HG02763 (cell line): Measurements from ENCODE around the gene NEURL4.
"Not testable (repeated sequence)": the region's sequence is repeated elsewhere in the genome, so short reads cannot be mapped to it uniquely, and the experiment has no call there.

Experiments
- ATAC-seq: cut with Tn5 transposase; IDR thresholded peaks from one replicate; pipeline ENCODE4 v1.9.1; 2021; ENCODE audit warnings: mild to moderate bottlenecking, moderate library complexity; ENCODE audit not compliant: unreplicated experiment

NEURL4 gene

DNA sequence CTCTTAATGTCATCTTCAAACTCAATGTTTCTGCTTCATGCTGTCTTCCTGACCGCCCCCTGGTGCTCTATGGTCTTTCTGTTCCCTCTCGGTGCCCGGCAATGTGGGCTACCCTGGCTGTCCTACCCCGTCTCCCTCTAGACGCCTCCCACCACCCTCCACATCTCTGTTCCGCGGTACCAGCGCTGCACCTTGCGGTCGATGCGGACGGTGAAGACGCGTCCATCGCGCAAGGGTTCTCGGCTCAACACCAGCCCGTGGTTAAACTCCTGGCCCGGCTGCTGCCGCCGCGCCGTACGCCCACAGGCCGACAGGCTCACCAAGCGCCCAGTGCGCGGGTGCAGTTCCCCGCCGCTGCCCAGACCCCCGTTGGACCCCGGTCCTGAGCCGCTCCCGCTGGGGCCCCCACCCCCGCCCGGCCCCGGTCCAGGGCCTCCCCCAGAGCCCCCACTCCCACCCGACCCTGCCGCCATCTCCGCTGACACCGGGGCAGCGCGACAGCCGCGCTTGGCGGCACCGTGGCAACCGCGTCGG lies at the start of gene NEURL4:
NEURL4 (minus strand) TSS at position 496 of the 534 bp plus-strand sequence; CDS start at position 473, 23 bp downstream.
- no peak for ATAC-seq

DNA sequence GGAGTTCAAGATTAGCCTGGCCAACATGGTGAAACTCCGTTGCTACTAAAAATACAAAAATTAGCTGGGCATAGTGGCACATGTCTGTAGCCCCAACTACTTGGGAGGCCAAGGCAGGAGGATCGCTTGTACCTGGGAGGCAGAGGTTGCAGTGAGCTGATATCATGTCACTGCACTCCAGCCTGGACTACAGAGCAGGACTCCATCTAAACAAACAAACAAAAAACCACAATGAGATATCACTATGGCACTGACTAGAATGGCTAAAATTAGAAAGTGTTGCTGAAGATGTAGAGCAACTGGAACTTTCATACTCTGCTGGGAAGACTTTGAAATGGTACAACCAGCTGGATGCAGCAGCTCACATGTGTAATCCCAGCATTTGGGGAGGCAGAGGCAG lies 45.2 kb upstream of the NEURL4 start:
- no peak for ATAC-seq

GRCh38 chr17:7370853-7371252 lies 41.7 kb upstream of the NEURL4 start:
- no peak for ATAC-seq

GRCh38 chr17:7369825-7370224 lies 40.7 kb upstream of the NEURL4 start:
- no peak for ATAC-seq

- not testable (repeated sequence) for ATAC-seq
Measured at GRCh38 chr17:7368599-7368994, 39.5 kb upstream of the NEURL4 start.

GRCh38 chr17:7367918-7368598 lies 38.9 kb upstream of the NEURL4 start:
- ATAC-seq, result no peak

DNA sequence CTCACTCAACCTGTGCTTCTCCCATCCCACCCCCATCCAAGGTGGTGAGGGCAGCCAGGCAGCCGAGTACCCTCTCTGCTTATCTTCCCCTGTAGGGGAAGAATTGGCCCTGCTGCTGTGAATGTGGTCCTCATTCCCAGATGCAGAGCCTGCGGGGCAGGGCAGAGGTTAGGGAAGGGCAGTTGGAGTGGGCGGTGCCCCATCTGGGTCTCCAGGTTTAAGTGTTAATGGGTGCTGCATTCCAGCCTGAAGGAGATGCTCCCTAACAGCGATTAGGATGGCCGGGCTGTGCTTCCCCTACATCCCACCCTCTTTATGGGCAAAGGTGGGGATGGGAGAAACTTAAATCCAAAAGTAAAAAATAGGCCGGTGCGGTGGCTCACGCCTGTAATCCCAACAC lies 37.9 kb upstream of the NEURL4 start:
- no peak for ATAC-seq

- ATAC-seq, result not testable (repeated sequence)
Measured at GRCh38 chr17:7365963-7366362, 36.8 kb upstream of the NEURL4 start.

GRCh38 chr17:7363311-7363710 lies 34.2 kb upstream of the NEURL4 start:
- ATAC-seq, result no peak

- ATAC-seq, result no peak
Measured at GRCh38 chr17:7361906-7362305, 32.8 kb upstream of the NEURL4 start.

- ATAC-seq, result no peak
Measured at GRCh38 chr17:7357381-7357780, 28.2 kb upstream of the NEURL4 start.

DNA sequence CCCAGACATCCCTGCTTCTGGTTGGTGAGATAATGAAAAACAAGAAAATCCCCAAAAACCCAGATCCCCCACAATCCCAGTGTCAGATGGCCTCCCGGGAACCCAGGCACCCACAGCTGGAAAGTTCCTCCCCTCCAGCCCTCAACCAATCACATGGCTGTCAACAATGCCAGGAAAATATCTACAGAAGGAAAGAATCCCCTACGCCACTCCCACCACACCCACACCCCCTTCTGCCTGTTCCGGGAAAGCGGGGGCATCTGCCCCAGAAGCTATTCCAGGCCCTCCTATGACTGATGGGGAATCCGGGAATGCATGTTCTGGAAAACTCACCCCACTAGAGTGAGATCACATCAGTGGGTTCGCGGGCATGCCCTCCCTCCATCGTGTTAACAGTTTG lies 27.6 kb upstream of the NEURL4 start:
- ATAC-seq, result no peak

DNA sequence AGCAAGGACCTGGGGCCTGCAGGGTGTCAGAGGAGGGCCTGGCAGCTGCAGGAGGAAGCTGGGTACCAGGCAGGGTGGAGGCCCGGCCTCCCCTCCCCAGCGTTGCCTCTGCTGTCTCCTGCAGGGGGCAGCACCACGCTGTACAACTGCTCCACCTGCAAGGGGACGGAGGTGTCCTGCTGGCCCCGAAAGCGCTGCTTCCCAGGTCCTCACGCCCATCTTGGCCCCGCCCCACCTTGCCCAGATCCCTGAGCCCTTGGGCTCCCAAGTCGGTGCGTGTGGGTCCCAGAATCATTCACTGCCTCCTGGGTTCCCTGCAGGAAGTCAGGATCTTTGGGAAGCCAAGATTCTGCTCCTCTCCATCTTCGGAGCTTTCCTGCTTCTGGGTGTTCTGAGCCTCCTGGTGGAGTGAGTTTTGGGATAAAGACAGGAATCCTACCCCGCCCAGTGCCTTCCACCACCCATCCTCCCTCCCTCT lies 27.0 kb upstream of the NEURL4 start:
- no peak for ATAC-seq

DNA sequence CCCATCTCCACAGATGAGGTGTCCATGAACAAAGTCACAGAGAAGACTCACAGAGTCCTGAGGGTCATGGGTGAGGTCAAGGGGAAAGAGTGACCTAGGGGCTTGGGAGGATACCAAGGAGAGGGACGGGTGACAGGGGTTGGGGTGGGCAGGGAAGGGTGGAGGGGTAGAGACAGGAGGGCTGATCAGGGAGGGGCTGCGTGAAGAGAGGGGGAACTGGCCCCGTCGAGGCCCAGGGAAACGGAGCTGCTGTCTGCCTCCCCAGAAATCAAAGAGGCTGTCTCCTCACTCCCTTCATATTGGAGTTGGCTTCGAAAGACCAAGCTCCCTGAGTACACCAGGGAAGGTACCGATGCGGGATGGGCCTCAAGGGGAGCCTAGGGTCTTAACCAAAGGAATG lies 26.4 kb upstream of the NEURL4 start:
- no peak for ATAC-seq

DNA sequence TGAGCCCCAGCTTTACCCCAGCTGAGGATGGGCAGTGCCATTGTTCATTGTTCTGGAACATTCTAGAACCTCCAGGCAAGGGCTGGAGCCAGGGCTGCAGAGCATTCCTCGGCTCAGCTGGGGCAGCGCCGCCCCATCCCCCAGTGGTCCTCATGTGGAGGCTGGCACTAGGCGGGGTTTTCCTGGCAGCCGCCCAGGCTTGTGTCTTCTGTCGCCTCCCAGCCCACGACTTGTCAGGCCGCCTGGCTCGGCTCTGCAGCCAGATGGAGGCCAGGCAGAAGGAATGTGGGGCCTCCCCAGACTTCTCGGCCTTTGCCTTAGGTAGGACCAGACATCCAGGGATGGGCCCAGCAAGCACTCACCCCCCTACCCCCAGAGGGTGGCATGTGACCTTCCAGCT lies 25.9 kb upstream of the NEURL4 start, which contains the start of gene TMEM95:
TMEM95 (plus strand) TSS at position 104 of the 400 bp plus-strand sequence; CDS start at position 153, 49 bp downstream.
- no peak for ATAC-seq

DNA sequence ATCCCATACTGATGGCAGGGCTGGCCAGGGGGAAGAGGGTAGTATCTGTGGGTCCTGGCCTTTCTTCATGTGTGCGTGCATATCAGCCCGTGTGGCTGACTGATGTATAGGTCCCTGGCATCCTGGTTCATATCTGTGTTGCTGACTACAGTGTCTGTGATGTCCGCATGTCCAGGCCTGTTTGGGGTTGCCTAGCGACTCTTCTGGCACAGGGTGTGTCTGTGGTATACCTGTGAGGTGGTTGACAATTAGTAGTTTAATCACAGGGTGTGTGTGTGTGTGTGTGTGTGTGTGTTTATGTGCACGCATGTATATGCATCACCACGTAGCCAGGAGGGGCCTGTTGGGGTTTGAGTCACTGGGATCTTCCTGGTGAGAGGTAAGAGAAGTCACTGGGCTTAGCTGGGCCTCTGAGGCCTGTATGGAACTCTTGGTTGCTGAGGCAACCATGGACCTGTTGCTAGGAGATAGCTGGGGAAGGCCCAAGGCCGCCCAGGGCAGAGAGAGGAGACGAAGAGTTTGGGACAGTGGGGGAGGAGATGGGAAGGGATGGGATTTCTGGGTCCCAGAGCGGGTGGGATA lies 25.2 kb upstream of the NEURL4 start:
- no peak for ATAC-seq

GRCh38 chr17:7352910-7353635 lies 23.9 kb upstream of the NEURL4 start:
- no peak for ATAC-seq

DNA sequence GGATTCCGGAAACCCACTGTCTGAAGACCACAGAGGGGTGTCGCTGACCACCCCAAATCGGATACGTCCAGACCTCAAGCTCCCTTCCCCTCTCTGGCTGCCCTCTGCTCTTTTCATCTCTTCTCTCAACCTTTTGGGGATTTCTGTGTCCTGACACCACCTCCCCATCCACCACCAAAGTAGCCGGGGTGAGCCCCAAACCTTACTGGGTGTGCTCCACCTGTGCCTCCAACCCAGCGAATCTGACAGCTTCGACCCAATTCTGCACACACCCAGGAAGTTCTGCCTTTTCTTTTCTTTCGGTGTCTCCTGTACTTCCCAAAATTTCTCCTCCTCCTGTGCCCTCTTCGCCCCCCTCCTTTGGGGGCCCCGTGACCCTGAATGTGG lies 23.4 kb upstream of the NEURL4 start:
- ATAC-seq, result no peak

DNA sequence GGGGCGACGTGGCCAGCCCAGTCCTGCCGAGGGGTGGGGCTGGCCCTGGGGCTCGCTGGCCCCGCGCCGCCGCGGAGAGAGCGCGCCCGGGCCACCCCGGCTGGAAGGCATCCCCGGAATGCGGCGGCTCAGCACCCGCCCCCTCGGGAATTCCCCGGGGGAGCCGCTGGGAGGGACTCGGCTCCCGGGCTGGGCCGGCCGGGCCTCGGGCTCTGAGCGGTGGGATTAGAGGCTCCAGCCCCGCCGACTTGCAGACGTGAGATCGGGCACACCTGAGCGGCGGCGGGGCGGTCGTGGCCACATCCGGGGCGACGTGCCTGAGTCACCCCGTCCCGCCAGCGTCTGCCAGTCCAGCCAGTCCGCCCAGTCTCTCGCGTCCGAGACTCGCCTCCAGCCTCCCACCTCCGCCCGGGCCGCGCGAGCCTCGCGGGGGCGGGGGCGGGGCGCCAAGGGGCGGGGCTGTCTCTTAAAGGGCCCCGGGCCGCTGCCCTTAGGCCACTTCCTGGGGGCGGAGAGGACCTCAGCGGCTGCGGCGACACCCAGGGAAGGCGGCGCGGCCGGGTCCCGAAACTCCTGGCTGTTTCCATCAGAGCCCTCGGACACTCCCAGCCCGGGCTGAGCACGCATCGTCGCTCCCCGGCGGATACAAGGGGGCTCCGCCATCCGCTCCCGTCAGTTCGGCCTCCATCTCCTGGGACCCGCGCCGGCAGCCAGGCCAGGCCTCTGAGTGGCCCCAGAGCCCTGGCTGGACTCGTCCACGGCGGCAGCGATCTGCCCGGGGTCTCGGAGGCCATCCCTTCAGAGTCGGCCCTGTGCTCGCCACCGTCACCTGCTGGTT lies 22.7 kb upstream of the NEURL4 start, which contains the start of gene KCTD11:
KCTD11 (plus strand) TSS at position 498 of the 838 bp plus-strand sequence.
- peak; percentile 65 for ATAC-seq

- no peak for ATAC-seq
Measured at GRCh38 chr17:7348478-7349242, 19.5 kb upstream of the NEURL4 start.
